GM20431 (cell line): ENCODE measurements around the gene MAP1B.
"Not testable (repeated sequence)": the region's sequence is repeated elsewhere in the genome, so short reads cannot be mapped to it uniquely, and the experiment has no call there.

Experiments used
- in situ Hi-C: fragments of 300-500 bp; cut with MseI, MboI; formaldehyde crosslinking; loops from one replicate; pipeline ENCODE4 v1.15.0; 2020; ENCODE audit warnings: low sequenced_read_pairs; ENCODE audit not compliant: unreplicated experiment

Gene MAP1B

GRCh38 chr5:72154076-72154756 lies 46.9 kb downstream of the MAP1B start:
- in situ Hi-C loops: no loop called here

- in situ Hi-C loops: no loop called here
These were observed 49.8 kb downstream of the MAP1B start for GRCh38 chr5:72156946-72157624.

- in situ Hi-C loops: no loop called here
These were observed 50.3 kb downstream of the MAP1B start for GRCh38 chr5:72157625-72157962.

- in situ Hi-C loops: no loop called here
These were observed 52.2 kb downstream of the MAP1B start for GRCh38 chr5:72159501-72159911.

- in situ Hi-C loops: no loop called here
These were observed 53.1 kb downstream of the MAP1B start for GRCh38 chr5:72160329-72160728.

- in situ Hi-C loops: no loop called here
These were observed 53.7 kb downstream of the MAP1B start for GRCh38 chr5:72160959-72161358.

GRCh38 chr5:72161951-72162350 lies 54.7 kb downstream of the MAP1B start:
- in situ Hi-C loops: no loop called here

- in situ Hi-C loops: no loop called here
These were observed 56.2 kb downstream of the MAP1B start for GRCh38 chr5:72163349-72163983.

GRCh38 chr5:72166070-72166979 lies 59.0 kb downstream of the MAP1B start:
- in situ Hi-C loops: no loop called here

GRCh38 chr5:72167257-72167656 lies 60.0 kb downstream of the MAP1B start:
- in situ Hi-C loops: no loop called here

GRCh38 chr5:72167804-72168203 lies 60.5 kb downstream of the MAP1B start:
- in situ Hi-C loops: no loop called here

GRCh38 chr5:72170101-72170500 lies 62.8 kb downstream of the MAP1B start:
- in situ Hi-C loops: no loop called here

GRCh38 chr5:72171181-72171580 lies 63.9 kb downstream of the MAP1B start:
- in situ Hi-C loops: not testable (repeated sequence)

- in situ Hi-C loops: no loop called here
These were observed 64.4 kb downstream of the MAP1B start for GRCh38 chr5:72171667-72172066.

GRCh38 chr5:72172786-72173185 lies 65.5 kb downstream of the MAP1B start:
- in situ Hi-C loops: no loop called here

- in situ Hi-C loops: no loop called here
These were observed 70.3 kb downstream of the MAP1B start for GRCh38 chr5:72177538-72177937.

- in situ Hi-C loops: no loop called here
These were observed 71.9 kb downstream of the MAP1B start for GRCh38 chr5:72179028-72179815.

- in situ Hi-C loops: no loop called here
These were observed 72.7 kb downstream of the MAP1B start for GRCh38 chr5:72179816-72180440.

- in situ Hi-C loops: no loop called here
These were observed 73.7 kb downstream of the MAP1B start for GRCh38 chr5:72180925-72181324.
